H9 (cell line): Measurements from ENCODE around the gene CXXC1. TPM values are rescaled to one million over a fixed set of nuclear protein-coding genes. Genes with fewer than 3 reads are reported as not detected.

Experiments used
- DNase-seq: peaks from one replicate; pipeline ENCODE4 v3.0.0-alpha.2; 2017
- H2AFZ ChIP-seq: one replicate; pipeline ENCODE4 v1.6.1; 2013; ENCODE audit warnings: mild to moderate bottlenecking, low read length, control low read depth, moderate library complexity
- H2AK5ac ChIP-seq: 2 replicates; pipeline ENCODE4 v1.6.1; 2013; ENCODE audit warnings: low read length, control low read depth, mixed read lengths; ENCODE audit not compliant: insufficient read length
- H2BK120ac ChIP-seq: one replicate; pipeline ENCODE4 v1.6.1; 2013; ENCODE audit warnings: low read depth, mild to moderate bottlenecking, low read length, control low read depth, inconsistent platforms; ENCODE audit not compliant: poor library complexity, severe bottlenecking
- H2BK12ac ChIP-seq: 2 replicates; pipeline ENCODE4 v1.6.1; 2013; ENCODE audit warnings: low read length, control low read depth, mixed read lengths, low read depth; ENCODE audit not compliant: insufficient read length
- H2BK15ac ChIP-seq: 2 replicates; pipeline ENCODE4 v1.6.1; 2013; ENCODE audit warnings: low read depth, low read length, control low read depth
- H2BK20ac ChIP-seq: one replicate; pipeline ENCODE4 v1.6.1; 2013; ENCODE audit warnings: low read depth, mild to moderate bottlenecking, low read length, control low read depth, inconsistent platforms; ENCODE audit not compliant: poor library complexity, severe bottlenecking
- H2BK5ac ChIP-seq: 2 replicates; pipeline ENCODE4 v1.6.1; 2013; ENCODE audit warnings: low read length, control low read depth, mixed read lengths; ENCODE audit not compliant: insufficient read length
- H3K14ac ChIP-seq: 2 replicates; pipeline ENCODE4 v1.6.1; 2013; ENCODE audit warnings: low read length, control low read depth; ENCODE audit not compliant: insufficient read depth
- H3K18ac ChIP-seq: 2 replicates; pipeline ENCODE4 v1.6.1; 2013; ENCODE audit warnings: low read depth, mild to moderate bottlenecking, mixed read lengths, low read length, control low read depth; ENCODE audit not compliant: insufficient read length
- H3K23ac ChIP-seq: 2 replicates; pipeline ENCODE4 v1.6.1; 2013; ENCODE audit warnings: low read length, control low read depth, mixed read lengths, low read depth; ENCODE audit not compliant: insufficient read length
- H3K23me2 ChIP-seq: 2 replicates; pipeline ENCODE4 v1.6.1; 2013; ENCODE audit warnings: low read depth, mild to moderate bottlenecking, mixed read lengths, low read length, control low read depth; ENCODE audit not compliant: insufficient read length, poor library complexity, severe bottlenecking
- H3K27ac ChIP-seq: 2 replicates; pipeline ENCODE4 v1.5.1; 2013; ENCODE audit warnings: low read length, control low read depth, mixed read lengths, low read depth; ENCODE audit not compliant: insufficient read length
- H3K27me3 ChIP-seq: 2 replicates; pipeline ENCODE4 v1.6.1; 2013; ENCODE audit warnings: low read length, control low read depth, inconsistent platforms; ENCODE audit not compliant: insufficient read depth
- H3K4ac ChIP-seq: 2 replicates; pipeline ENCODE4 v1.6.1; 2013; ENCODE audit warnings: low read depth, mild to moderate bottlenecking, control low read depth, inconsistent platforms, low read length, moderate library complexity
- H3K4me1 ChIP-seq: 2 replicates; pipeline ENCODE4 v1.6.1; 2013; ENCODE audit warnings: low read length, control low read depth, inconsistent platforms; ENCODE audit not compliant: insufficient read depth
- H3K4me2 ChIP-seq: 2 replicates; pipeline ENCODE4 v1.6.1; 2013; ENCODE audit warnings: low read length, control low read depth, mixed read lengths; ENCODE audit not compliant: insufficient read length, insufficient read depth
- H3K56ac ChIP-seq: 2 replicates; pipeline ENCODE4 v1.6.1; 2013; ENCODE audit warnings: low read depth, mild to moderate bottlenecking, mixed read lengths, low read length, control low read depth; ENCODE audit not compliant: insufficient read length
- H3K79me1 ChIP-seq: 2 replicates; pipeline ENCODE4 v1.6.1; 2013; ENCODE audit warnings: low read depth, mild to moderate bottlenecking, moderate library complexity, low read length, control low read depth, inconsistent platforms; ENCODE audit not compliant: insufficient read depth, poor library complexity, severe bottlenecking
- H3K79me2 ChIP-seq: 2 replicates; pipeline ENCODE4 v1.6.1; 2013; ENCODE audit warnings: low read length, control low read depth, inconsistent platforms; ENCODE audit not compliant: insufficient read depth
- H3K9ac ChIP-seq: 2 replicates; pipeline ENCODE4 v1.6.1; 2013; ENCODE audit warnings: low read length, control low read depth, mixed read lengths; ENCODE audit not compliant: insufficient read length; ENCODE audit errors: extremely low read depth
- H3K9me3 ChIP-seq: one replicate; pipeline ENCODE4 v1.6.1; 2013; ENCODE audit warnings: low read depth, low read length, inconsistent platforms; ENCODE audit not compliant: control insufficient read depth
- H3T11ph ChIP-seq: one replicate; pipeline ENCODE4 v1.6.1; 2013; ENCODE audit warnings: mild to moderate bottlenecking, low read length, control low read depth, inconsistent platforms
- H4K20me1 ChIP-seq: one replicate; pipeline ENCODE4 v1.6.1; 2013; ENCODE audit not compliant: control insufficient read depth, insufficient read length, insufficient read depth
- H4K5ac ChIP-seq: 2 replicates; pipeline ENCODE4 v1.6.1; 2013; ENCODE audit warnings: low read depth, mild to moderate bottlenecking, mixed read lengths, low read length, control low read depth; ENCODE audit not compliant: insufficient read length
- H4K8ac ChIP-seq: replicated peaks from 2 replicates; pipeline ENCODE4 v1.6.1; 2013; ENCODE audit warnings: low read length, control low read depth, mixed read lengths, low read depth; ENCODE audit not compliant: insufficient read length
- H4K91ac ChIP-seq: 2 replicates; pipeline ENCODE4 v1.6.1; 2013; ENCODE audit warnings: low read depth, mild to moderate bottlenecking, moderate library complexity, mixed read lengths, low read length, control low read depth; ENCODE audit not compliant: insufficient read length
- H3K27ac Mint-ChIP-seq, 3 experiments: 2 replicates in 2 of 3; 3 replicates in 1 of 3; pipeline ENCODE4 v1.8.0; 2020 to 2021; ENCODE audit warnings: mixed read lengths in 3 of 3, mild to moderate bottlenecking in 1 of 3, moderate library complexity in 1 of 3
- H3K27me3 Mint-ChIP-seq: 2 replicates; pipeline ENCODE4 v1.8.0; 2021; ENCODE audit warnings: low read depth, mild to moderate bottlenecking, moderate library complexity, mixed read lengths
- H3K36me3 Mint-ChIP-seq, 3 experiments: 2 replicates in 2 of 3; 3 replicates in 1 of 3; pipeline ENCODE4 v1.8.0; 2020 to 2021; ENCODE audit warnings: low read depth in 3 of 3, mixed read lengths in 3 of 3; ENCODE audit not compliant: insufficient read depth in 1 of 3
- H3K4me1 Mint-ChIP-seq, 2 experiments: 2 replicates each; pipeline ENCODE4 v1.8.0; 2020; ENCODE audit warnings: mixed read lengths in 2 of 2
- H3K4me3 Mint-ChIP-seq, 2 experiments: 2 replicates in 1 of 2; 3 replicates in 1 of 2; pipeline ENCODE4 v1.8.0; 2020 to 2021; ENCODE audit warnings: mild to moderate bottlenecking in 2 of 2, mixed read lengths in 2 of 2, moderate library complexity in 1 of 2
- H3K9me3 Mint-ChIP-seq, 2 experiments: 2 replicates in 1 of 2; 3 replicates in 1 of 2; pipeline ENCODE4 v1.8.0; 2020; ENCODE audit warnings: mild to moderate bottlenecking in 2 of 2, mixed read lengths in 2 of 2, moderate library complexity in 1 of 2
- WGBS: extraction: QIAGEN DNeasy Blood & Tissue Kit; methylation state at CpG from one replicate; pipeline ENCODE4 v1.1.7; 2013; ENCODE audit warnings: missing lambda C conversion rate, low lambda C conversion rate, mixed read lengths; ENCODE audit not compliant: insufficient read length; ENCODE audit errors: extremely low coverage; 5-methylcytosine and 5-hydroxymethylcytosine counted together
- total RNA-seq: library from RNA; stranded (reverse); gene quantifications from 2 replicates; pipeline ENCODE4 v1.2.1, GENCODE V29; 2021
- TF ChIP-seq, protein P1 (sequence below): fragments of 200-600 bp; sonication (generic); conservative IDR thresholded peaks from 3 replicates; pipeline ENCODE4 v1.8.0; 2021; ENCODE audit warnings: antibody characterized with exemption, mild to moderate bottlenecking

Gene CXXC1
- total RNA-seq, 1 experiment from 2014 or later, result 95.9 TPM

DNA sequence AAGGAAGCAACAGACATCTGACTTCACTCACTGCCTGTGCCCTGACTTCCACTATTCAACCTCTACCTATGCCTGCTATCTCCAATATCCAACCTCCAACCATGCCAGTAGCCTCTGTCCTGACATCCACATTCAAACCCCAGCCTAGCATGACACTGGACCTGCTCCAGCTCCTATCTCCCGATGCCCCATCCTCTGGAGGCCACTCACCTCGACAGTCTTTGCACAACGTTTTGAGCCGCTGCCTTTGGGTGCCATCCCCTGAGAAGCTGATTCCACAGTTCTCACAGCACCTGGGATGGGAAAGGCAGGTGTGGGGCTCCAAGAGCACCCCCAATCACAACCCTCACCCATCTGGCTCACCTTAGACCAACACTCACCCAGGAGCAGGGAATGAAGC, 11.0 kb downstream of the CXXC1 start:
- Histone ChIP-seq H3K4me2 (no peak overlapping the region), H3K27me3 (no peaks in the 10 kb centered on the region), H4K8ac (no peak overlapping the region), H3K27ac (no peak overlapping the region), H3K23me2 (peaks cover 5% of the 10 kb centered on the region), H3K9ac (no peak overlapping the region), H4K20me1 (no peaks in the 10 kb centered on the region), H3K18ac (no peak overlapping the region), H4K5ac (no peak overlapping the region), H3K79me1 (no peaks in the 10 kb centered on the region), H3K4me1 (no peaks in the 10 kb centered on the region), H3K9me3 (no peaks in the 10 kb centered on the region), H2BK20ac (no peak overlapping the region), H2BK5ac (no peak overlapping the region), H2BK12ac (no peak overlapping the region), H3T11ph (no peak overlapping the region), H3K4ac (no peak overlapping the region), H3K56ac (no peak overlapping the region), H3K79me2 (no peaks in the 10 kb centered on the region; the same call in 1 of the 2 replicates), H3K23ac (no peak overlapping the region), H4K91ac (no peak overlapping the region), H3K14ac (no peak overlapping the region), H2AK5ac (no peak overlapping the region), H2BK120ac (no peak overlapping the region), H2AFZ (no peak overlapping the region), H2BK15ac (no peak overlapping the region)
- peaks cover 34 to 68% (median 65%) of the 10 kb centered on the region in 3 experiments; a peak in 6 of 7 replicates for H3K36me3 Mint-ChIP-seq
- no CpG with 5 or more reads among the region's 4 CpGs for WGBS
- H3K4me3 Mint-ChIP-seq, result no peak overlapping the region
- H3K4me1 Mint-ChIP-seq, result peaks cover 9% of the 10 kb centered on the region in 2 experiments
- H3K27ac Mint-ChIP-seq, result no peak overlapping the region; a peak in 1 of 7 replicates
- no peaks in the 10 kb centered on the region for H3K9me3 Mint-ChIP-seq
- no peaks in the 10 kb centered on the region; the same call in 1 of the 2 replicates for H3K27me3 Mint-ChIP-seq
- DNase-seq, result no peak
- TF ChIP-seq, protein P1, sequence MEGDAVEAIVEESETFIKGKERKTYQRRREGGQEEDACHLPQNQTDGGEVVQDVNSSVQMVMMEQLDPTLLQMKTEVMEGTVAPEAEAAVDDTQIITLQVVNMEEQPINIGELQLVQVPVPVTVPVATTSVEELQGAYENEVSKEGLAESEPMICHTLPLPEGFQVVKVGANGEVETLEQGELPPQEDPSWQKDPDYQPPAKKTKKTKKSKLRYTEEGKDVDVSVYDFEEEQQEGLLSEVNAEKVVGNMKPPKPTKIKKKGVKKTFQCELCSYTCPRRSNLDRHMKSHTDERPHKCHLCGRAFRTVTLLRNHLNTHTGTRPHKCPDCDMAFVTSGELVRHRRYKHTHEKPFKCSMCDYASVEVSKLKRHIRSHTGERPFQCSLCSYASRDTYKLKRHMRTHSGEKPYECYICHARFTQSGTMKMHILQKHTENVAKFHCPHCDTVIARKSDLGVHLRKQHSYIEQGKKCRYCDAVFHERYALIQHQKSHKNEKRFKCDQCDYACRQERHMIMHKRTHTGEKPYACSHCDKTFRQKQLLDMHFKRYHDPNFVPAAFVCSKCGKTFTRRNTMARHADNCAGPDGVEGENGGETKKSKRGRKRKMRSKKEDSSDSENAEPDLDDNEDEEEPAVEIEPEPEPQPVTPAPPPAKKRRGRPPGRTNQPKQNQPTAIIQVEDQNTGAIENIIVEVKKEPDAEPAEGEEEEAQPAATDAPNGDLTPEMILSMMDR, result no peak
